IPS-NIHi11 (cell line): Measurements from ENCODE around the gene PKN1.
"Not testable (repeated sequence)": the region's sequence is repeated elsewhere in the genome, so short reads cannot be mapped to it uniquely, and the experiment has no call there.

Source experiments
- DNase-seq: peaks from one replicate; pipeline ENCODE4 v3.0.0; 2012; ENCODE audit warnings: mixed read lengths, low spot score

Gene PKN1

DNA sequence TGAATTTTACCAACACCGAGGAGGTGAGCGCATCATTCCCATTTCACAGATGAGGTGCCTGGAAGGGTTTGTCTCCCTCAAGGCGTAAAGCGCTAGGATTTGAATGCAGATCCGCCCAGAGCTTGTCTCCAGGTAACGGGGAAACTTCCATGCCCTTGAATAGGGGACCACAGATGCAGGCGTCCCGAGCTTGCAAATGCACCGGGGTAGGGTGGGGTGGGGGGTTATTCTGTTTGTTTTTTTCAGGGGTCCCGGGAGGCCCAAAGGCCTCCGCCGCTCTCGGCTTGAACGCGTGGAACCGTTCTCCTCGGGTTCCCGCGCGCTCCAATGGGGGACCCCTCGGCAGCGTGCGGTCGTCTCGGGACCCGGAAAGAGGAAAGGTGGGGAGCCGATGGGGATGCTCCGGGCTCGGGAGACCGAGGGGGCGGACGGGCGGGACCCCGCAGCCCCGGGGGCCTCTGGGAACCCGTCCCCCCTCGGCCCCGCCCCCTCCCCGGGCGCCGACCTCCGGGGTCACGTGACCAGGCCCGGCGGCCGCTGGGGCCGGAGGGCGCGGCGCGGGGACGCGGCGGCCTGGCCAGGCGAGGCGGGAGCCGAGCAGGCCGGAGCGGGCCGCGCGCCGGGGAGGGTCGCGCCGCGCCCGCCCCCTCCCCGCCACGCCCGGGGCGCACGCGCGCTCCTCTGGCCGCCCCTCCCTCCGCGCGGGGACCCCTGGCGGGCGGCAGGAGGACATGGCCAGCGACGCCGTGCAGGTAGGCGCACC is at the start of gene PKN1:
Gene PKN1 (plus strand): TSS at position 516 of the 763 bp plus-strand sequence. CDS start 216 bp downstream, at position 732.
- peak; percentile 93 for DNase-seq

- DNase-seq = no peak
Measured at GRCh38 chr19:14383661-14384555, 49.2 kb upstream of the PKN1 start.

DNA sequence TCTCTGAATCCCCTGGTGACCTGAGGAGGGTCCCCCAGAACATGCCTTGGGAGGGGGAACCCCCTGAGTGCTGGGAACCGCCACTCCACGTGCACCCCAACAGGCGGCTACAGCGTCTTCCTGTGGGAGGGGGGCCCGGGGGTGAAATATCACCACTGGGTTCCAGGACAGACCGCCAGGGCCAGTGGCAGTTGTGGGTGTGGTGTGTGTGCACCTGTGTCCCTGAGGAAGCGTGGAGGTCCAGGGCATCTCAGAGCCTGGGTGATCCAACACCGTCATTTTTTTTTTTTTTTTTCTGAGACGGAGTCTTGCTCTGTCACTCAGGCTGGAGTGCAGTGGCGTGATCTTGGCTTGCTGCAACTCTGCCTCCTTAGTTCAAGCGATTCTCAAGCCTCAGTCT is 47.6 kb upstream of the PKN1 start:
- DNase-seq = no peak

DNA sequence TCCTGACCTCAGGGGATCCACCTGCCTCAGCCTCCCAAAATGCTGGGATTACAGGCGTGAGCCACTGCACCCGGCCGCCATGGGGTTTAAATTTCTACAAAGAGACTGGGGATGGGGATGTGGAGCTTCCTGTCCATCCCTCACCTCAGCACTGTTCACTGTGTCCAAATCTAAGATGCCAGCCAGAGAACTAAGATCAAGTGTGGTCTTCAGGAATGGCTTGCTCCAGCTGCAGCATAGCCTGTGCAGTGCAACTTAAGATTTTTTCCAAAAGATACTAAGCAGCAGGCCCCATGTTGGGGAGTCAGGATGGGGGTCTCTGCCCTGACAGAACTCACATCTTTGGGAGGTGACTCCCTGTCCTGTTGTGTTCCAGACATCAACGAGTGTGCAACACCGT is 42.6 kb upstream of the PKN1 start:
- no peak for DNase-seq

- no peak for DNase-seq
Measured at GRCh38 chr19:14391156-14391821, 41.8 kb upstream of the PKN1 start.

DNA sequence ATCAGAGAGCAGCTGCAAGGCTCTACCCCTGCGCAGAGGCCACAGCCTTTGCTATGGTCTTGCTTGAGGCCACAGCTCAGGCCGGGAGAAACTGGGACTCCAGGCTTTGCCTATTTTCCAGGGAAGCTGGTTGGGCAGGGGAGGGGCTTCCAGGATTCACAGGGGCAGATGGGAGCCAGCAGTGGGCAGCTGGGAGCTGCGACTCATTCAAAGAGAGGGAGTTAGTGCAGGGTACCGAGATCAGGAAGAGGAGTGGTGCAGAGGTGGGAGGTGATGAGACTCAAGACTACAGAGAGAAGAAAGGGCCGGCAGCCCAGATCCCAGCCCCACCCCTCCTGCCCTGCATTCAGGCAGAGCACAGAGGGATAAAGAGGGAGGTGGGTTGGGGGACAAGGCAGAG is 39.8 kb upstream of the PKN1 start:
- DNase-seq = no peak

DNA sequence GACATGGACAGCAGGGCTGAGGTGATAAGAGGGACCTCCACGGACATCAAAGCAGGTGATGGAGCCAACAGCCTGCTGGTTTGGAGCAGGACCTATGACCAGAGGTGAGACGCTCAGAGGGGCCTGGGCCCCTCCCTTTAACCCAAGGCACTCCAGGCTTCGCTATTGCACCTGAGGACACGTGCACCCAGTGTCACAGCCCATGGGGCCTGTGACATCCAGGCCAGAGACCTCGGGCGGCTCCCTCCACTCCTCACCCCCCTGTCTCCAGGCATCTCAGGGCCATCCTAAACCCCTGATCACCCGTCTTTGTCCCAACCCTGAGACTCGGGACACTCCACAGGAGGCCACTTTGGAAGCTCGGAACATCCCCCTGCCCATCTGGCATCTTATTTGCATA is 38.9 kb upstream of the PKN1 start:
- DNase-seq = no peak

- DNase-seq = no peak
Measured at GRCh38 chr19:14395262-14395661, 37.8 kb upstream of the PKN1 start.

- no peak for DNase-seq
Measured at GRCh38 chr19:14395710-14396336, 37.3 kb upstream of the PKN1 start.

- DNase-seq = not testable (repeated sequence)
Measured at GRCh38 chr19:14396730-14397129, 36.4 kb upstream of the PKN1 start.

DNA sequence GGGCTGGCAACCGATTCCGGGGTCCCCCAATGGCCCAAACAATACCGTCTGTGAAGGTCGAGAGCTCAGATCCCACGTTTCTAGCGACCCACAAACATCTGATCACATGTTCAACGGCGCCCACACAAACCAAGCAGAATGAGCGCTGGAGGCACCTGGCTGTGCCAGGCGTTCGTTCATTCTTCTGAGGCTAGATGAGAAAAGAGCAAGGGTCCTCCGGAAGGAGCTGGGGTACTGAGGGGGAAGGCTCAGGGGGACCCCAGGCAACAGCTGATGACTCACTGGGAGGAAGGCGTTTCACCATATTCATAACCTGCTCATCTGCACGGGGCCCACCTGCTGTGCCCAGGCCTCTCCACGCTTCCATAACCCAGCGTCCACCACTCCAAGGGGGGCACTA is 35.9 kb upstream of the PKN1 start:
- DNase-seq = not testable (repeated sequence)

- DNase-seq = no peak
Measured at GRCh38 chr19:14400951-14401431, 32.1 kb upstream of the PKN1 start.

DNA sequence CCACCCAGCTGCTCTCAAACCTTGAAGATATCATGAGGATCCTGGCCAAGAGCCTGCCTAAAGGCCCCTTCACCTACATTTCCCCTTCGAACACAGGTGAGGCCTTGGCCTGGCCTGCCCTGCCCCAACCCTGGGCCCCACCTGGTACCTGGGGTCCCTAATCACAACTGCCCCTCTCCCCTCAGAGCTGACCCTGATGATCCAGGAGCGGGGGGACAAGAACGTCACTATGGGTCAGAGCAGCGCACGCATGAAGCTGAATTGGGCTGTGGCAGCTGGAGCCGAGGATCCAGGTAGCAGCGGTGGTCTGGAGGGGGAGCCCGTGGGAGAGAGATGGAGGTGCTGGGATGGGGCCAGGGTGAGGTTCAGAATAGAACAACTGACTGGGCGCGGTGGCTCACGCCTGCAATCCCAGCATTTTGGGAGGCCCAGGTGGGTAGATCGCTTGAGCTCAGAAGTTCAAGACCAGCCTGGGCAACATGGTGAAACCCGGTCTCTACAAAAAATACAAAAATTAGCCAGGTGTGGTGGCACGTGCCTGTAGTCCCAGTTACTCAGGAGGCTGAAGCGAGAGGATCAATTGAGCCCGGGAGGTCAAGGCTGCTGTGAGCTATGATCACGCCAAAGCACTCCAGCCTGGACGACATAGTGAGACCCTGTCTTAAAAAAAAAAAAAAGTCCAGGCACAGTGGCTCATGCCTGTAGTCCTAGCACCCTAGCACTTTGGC is 31.5 kb upstream of the PKN1 start:
- no peak for DNase-seq

- DNase-seq = no peak
Measured at GRCh38 chr19:14402332-14403144, 30.6 kb upstream of the PKN1 start.

GRCh38 chr19:14403145-14403930 is 29.8 kb upstream of the PKN1 start:
- not testable (repeated sequence) for DNase-seq

GRCh38 chr19:14404312-14404711 is 28.8 kb upstream of the PKN1 start:
- no peak for DNase-seq

GRCh38 chr19:14405380-14405757 is 27.7 kb upstream of the PKN1 start:
- DNase-seq = peak; percentile 66

DNA sequence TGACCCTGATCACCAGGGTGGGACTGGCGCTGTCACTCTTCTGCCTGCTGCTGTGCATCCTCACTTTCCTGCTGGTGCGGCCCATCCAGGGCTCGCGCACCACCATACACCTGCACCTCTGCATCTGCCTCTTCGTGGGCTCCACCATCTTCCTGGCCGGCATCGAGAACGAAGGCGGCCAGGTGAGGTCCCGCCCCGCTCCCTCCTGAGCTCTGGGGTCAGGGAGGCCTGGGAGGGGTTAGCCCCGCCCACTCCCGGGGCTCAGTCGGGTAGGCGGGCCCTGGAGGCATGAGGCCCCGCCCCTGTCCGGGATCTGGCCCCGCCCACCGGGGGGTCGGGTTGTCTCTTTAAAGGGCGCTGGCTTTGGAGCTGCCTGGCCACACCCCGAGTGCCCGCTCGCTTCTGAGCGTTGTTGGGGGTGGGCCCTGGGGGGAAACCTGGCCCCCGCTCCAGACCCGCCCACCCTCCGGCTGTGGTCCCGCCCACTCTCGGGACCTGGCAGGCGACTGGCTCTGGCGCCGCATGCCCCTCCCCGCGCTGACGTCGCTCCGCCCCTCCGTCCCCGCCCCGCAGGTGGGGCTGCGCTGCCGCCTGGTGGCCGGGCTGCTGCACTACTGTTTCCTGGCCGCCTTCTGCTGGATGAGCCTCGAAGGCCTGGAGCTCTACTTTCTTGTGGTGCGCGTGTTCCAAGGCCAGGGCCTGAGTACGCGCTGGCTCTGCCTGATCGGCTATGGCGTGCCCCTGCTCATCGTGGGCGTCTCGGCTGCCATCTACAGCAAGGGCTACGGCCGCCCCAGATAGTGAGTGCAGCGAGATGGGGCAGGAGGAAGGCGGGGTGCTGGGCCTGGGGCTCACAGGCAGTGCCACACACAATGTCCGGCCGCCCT is 27.1 kb upstream of the PKN1 start:
- DNase-seq = peak; percentile 100
